ENCODE measurements around the gene CEP85L. TPM values are rescaled to one million over a fixed set of nuclear protein-coding genes. Genes with fewer than 3 reads are reported as not detected.
"Not testable (repeated sequence)": the region's sequence is repeated elsewhere in the genome, so short reads cannot be mapped to it uniquely, and the experiment has no call there.

The CEP85L gene
- polyA plus RNA-seq, 4 donors, result 5.7 to 9.6 (median 8.1) TPM

- no peak for DNase-seq (ENCODE audit: low read depth in 4 of 4, low spot score in 3 of 4)
Measured at GRCh38 chr6:118464620-118465019, 186.8 kb downstream of the CEP85L start.

DNA sequence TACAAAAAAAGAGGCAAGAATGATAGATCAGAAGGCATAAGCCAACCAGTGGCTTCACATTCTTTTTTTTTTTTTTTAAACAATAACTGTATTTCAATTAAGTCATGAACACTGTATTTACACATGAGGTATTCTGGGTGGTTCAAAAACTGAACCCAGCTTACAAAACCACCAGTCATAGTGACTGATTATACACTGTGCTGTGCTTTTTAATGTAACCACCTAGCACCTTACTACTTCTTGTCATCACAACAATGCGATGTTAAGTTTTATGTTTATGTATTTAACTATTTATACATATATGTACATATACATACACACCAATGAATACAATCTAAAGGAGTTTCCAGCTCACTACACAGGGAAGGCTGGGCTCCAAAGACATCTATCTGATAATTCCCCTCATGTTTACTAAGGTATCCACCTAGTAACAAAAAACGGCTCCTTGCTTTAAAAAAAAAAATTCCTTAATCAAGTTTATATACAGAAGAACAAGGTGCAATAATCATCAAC lies 190.4 kb downstream of the CEP85L start:
- DNase-seq (ENCODE audit: low read depth in 4 of 4, low spot score in 3 of 4), result no peak

- DNase-seq (ENCODE audit: low read depth in 4 of 4, low spot score in 3 of 4), result no peak
Measured at GRCh38 chr6:118456982-118457381, 194.4 kb downstream of the CEP85L start.

DNA sequence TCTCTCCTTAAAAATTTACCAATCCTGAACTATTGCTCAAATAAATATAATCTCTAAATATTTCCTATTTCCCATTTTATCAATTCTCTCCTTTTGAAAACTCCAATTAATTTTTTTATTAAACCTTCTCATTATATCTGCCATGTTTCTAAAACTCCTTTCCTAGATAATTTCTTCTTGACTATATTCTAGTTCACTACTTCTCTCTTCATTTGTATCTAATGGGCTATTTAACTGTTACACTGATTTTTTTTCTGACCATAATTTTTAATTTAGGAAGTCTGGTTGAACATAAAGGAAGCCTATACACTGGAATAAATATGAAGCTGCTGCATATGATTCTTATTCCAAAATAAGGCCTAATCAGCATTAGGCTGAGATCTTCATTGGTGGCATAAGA lies 199.6 kb downstream of the CEP85L start:
- no peak for DNase-seq (ENCODE audit: low read depth in 4 of 4, low spot score in 3 of 4)

- no peak for DNase-seq (ENCODE audit: low read depth in 4 of 4, low spot score in 3 of 4)
Measured at GRCh38 chr6:118444796-118445195, 206.6 kb downstream of the CEP85L start.

DNA sequence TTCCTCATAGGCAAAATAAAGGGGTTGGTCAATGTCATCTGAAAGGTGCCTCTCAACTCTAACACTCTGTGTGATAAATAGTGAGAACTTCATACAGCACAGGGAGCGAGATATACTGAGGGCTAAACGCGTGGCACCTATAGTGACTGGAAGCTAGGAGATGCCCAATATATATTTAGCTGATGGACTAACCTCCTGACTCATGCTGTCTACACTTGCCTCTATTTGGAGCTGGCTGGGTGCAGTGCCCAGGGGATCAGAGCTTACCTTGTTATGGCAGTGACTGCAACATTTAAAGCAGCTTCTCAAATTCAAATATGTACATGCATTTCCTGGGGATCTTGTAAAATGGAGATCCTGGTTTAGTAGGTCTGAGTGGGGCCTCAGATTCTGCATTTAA lies 214.9 kb downstream of the CEP85L start:
- no peak for DNase-seq (ENCODE audit: low read depth in 4 of 4, low spot score in 3 of 4)

DNA sequence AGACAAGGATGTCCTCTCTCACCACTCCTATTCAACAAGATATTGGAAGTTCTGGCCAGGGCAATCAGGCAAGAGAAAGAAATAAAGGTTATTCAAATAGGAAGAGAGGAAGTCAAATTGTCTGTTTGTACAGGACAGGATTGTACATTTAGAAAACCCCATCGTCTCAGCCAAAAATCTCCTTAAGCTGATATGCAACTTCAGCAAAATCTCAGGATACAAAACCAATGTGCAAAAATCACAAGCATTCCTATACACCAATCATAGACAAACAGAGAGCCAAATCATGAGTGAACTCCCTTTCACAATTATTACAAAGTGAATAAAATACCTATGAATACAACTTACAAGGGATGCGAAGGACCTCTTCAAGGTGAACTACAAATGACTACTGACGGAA lies 217.2 kb downstream of the CEP85L start:
- not testable (repeated sequence) for DNase-seq (ENCODE audit: low read depth in 4 of 4, low spot score in 3 of 4)

GRCh38 chr6:118421312-118421711 lies 230.1 kb downstream of the CEP85L start:
- not testable (repeated sequence) for DNase-seq (ENCODE audit: low read depth in 4 of 4, low spot score in 3 of 4)

GRCh38 chr6:118419448-118420394 lies 231.7 kb downstream of the CEP85L start:
- DNase-seq (ENCODE audit: low read depth in 4 of 4, low spot score in 3 of 4), result no peak

Other genes starting within 250 kb of the CEP85L start
- gene PLN, start 103.3 kb downstream of the CEP85L start, polyA plus RNA-seq (ENCODE audit: insufficient read length in 4 of 4), result 1 to 10 TPM; 5.2 to 8.1 (median 7.1) TPM
- gene ASF1A, start 242.6 kb upstream of the CEP85L start, polyA plus RNA-seq (ENCODE audit: insufficient read length in 4 of 4), result 10 to 100 TPM; 35.5 to 46.0 (median 43.6) TPM